Measurements from ENCODE around the gene TRPM3. TPM values are rescaled to one million over a fixed set of nuclear protein-coding genes. Genes with fewer than 3 reads are reported as not detected.

TRPM3 gene
- total RNA-seq, 1 donor from 2014 or later, result not detected

DNA sequence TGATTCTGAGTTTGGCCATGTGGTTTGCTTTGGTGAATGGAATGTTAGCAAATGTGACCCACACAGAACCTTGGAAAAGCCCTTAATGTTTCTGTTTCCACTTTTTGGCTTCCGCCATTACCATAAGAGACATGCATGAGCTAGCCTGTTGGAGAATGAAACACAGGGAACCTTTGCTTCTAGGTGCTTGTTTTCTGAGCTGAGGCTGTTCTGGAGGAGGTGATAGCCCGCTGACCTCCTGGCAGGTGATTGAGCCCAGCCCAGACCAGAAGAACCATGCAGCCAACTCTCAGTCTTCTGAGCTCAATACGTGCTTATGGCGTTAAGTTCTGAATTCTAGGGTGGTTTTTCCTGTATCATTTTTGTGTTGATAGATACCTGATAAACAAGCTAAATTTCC lies 558.4 kb downstream of the TRPM3 start:
- intact Hi-C loops (cut with micrococcal nuclease), result loop anchor here (1.0 to 10.0 kb wide), 10 partner anchors 35 to 1802 kb away; partner anchors contain the start of genes CEMIP2, SMC5 and ZFAND5

DNA sequence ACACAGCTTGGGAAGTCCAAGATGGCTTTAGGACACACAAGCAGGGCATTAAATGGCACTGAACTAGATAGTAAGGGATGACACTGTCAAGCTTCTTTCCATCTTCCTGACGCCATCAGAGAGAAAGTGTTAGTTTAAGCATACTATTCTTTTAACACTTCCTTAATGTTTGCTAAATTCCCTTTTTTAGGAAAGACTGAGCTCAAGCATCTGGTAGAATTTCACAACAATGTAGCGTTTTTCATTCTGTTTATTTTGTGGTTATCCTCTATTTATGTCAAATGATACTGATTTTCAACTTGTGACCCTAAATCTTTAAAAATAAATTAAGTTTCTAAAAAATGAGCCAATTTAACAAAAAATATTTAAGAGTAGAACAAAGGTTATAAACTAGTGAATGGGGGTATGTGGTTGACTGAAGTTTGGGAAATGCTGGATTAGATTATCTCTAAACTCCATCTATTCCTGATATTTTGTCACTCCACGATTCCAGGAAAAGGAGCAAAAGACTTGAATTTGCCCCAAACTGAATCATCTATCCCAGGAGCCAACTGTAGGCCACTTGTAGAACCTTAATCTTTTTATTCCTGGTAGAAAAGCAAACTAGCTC lies 559.5 kb downstream of the TRPM3 start:
- intact Hi-C loops (cut with micrococcal nuclease), result loop anchor here (10.0 kb wide), 4 partner anchors 807 to 1803 kb away; partner anchors contain the start of genes CEMIP2 and ZFAND5

DNA sequence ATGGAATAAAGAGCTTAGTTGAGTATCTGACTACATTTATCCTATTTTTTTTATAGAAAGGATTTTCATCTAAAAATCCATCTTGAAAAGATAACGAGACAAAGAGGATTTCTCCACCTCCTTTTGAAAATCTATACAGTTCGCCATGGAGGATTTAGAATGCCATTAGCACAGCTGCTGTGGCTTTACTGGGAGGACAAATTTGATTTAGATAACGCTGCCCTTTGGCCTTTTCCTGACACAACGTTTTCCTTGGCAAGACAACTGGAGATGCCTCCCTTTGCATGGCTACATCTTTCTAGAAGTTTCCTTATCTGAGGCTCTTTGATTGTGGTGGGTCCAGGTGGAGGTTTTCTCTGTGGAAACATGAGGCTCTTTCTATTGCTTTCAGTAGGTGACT lies 560.3 kb downstream of the TRPM3 start:
- intact Hi-C loops (cut with micrococcal nuclease), result loop anchor here (10.0 kb wide), 4 partner anchors 806 to 1804 kb away; partner anchors contain the start of genes CEMIP2 and ZFAND5

DNA sequence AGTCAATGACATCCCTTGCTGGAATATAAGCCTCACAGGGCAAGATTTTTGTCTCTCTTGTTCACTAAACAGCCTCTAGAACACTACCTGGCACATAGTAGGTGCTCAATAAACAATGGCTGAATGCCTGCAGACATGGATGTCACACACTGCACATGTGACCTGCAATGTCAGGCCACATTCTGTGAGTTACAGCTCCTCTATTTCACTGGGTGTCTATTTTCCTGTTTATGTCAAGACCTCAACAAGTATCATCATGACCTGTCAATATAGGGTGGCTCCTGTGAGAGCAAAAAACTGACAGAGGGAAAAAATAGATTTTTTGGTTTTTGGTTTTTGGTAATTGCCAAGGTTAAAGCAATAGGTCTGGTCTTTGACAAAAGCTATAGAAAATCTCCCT lies 562.3 kb downstream of the TRPM3 start:
- intact Hi-C loops (cut with micrococcal nuclease), result no loop called here

DNA sequence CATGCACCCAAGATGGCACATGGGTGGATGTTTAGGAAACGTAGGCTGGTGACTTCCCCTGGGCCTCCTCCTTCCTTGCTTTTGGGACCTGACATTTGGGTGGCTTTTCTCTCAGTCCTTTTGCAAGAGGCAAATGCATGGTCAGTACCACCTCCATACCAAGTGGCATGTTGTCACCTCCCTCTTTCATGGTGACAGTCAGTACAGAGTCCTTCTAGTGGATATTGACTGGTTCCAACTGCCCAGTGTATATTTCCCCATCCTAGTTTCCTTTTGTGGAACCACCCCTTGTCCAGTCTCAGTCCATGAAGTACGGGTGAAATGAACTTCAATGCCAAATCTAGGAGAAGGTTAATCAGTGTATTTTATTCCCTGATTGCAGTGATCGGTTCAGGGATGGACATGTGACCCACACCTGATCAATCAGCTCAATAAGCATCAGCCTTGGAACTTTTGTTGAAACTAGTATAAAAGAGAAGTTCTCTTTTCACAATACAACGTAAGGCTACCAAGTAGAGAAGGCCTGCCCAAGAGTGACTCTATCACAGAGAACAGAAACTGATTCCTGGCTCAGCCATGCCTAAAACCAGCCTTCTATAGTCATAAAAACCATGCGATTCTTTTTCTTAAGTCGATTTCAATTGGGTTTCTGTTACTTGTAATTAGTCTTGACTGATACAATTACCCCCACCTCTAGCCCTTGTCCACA lies 563.6 kb downstream of the TRPM3 start:
- intact Hi-C loops (cut with micrococcal nuclease), result no loop called here

DNA sequence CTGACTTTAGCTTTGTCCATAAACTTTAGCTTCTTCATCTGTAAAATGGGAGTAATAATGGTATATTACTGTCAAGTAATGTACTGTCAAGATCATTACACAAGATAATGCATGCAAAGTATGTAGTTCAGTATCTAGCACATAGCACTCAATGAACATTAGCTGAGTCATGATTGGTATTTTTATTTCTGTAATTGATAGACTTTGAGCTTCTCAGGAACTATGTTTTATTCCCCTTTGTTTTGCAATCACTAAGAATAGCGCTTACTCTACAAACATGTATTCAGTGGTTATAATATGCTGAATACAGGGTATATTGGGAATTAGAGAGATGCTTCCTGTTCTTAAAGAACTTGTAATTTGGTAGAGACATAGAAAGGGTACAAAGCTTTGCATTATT lies 564.6 kb downstream of the TRPM3 start:
- intact Hi-C loops (cut with micrococcal nuclease), result no loop called here

DNA sequence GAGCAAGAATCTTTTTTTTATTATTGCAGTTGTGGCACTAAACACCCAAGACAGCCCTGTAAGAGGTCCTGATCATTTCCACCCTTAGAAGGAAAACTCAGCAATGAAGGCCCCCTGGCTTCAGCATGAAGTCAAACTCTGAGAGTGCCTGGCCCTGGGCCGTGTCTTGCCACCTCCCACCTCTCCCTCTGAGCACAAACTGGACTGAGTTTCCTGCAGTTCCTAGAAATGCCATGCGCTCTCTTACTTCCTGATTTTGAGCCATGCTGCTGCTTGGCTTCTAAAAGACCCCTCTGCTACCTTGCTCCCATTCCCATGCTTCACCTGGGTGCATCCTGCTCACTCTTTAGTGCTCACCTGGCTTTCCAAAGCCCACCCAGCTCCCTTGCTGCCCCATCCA lies 566.5 kb downstream of the TRPM3 start:
- intact Hi-C loops (cut with micrococcal nuclease), result no loop called here

DNA sequence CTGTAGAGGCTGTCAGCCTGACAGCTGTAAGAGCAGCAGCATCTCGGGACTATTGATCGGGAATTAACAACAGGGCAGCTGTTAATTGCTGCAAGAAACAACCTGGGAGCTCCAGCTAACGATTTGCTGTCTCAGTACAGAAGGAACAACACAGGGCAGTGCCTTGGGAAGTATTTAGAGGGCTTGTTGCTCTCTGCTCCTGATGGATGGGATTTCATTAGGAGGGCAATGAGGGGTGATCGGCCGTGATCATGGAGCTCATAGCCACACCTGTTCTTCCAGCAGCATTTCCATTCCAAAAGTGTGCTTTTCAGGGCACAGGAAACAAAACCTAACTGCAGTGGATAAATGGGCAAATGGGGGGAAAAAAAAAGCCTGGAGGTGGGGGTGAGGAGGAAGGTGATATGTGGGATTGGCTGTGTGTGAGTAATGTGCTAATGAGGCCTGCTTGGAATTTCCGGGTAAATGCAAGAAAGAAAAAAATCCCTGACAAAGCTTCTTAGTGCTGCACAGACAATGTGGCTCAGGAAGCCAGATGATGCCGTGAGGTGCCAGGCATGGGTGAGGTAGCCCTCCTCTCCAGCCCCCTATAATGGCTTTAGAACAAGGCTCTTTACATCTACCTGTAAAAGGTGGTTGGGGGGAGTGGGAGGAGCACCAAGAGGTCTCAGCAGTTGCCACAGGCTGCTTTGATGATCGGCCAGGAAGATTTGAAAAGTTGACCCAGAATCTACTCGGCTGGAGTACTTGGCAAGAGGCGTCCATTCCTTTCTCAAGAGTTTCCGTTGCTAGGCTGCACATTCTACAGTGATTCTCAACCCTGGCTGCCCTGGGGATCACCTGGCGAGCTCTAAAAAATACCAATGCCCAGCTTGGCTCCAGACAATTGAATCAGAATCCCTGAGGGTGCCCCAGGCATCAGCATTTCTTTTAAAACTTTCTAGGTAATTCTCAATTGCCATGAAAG lies 567.4 kb downstream of the TRPM3 start:
- intact Hi-C loops (cut with micrococcal nuclease), result no loop called here

DNA sequence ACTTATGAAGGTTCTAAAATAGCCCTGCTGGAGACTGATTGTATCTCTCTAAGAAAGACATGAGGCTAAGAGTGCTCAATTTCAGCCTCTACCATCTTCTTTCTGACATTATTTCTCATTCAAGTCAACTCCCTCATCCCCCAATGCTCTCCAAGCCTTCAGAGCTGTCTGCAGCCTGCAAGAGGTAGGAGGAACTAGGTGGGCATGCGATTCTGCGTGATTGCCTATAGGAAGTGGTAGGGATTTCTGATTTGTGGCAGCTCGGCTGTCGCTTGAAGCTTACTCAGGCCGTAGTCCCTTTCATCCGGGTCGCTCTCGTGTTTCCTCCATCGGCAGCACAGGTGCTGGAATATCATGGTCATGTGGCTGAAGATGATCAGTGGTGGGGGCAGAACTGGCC lies 568.9 kb downstream of the TRPM3 start:
- intact Hi-C loops (cut with micrococcal nuclease), result no loop called here

DNA sequence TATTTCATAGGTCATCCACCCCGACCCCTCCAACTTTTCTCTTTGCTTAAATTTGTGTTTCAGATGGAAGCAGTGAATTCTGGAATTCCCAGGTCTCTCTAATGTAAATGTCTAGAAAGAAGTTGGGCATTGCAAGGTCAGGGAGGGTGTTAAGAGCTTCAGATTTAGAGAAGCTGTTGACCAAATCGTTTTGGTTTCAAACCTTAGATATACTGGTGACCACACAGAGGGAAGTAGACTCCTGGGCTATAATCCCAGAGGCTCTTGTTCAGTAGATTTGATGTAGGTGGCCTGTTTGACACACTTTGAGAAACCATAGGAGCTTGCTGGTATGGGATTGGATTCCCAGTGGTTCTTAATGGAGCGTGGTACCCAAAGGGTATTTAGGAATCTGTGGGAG lies 569.6 kb downstream of the TRPM3 start:
- intact Hi-C loops (cut with micrococcal nuclease), result no loop called here

DNA sequence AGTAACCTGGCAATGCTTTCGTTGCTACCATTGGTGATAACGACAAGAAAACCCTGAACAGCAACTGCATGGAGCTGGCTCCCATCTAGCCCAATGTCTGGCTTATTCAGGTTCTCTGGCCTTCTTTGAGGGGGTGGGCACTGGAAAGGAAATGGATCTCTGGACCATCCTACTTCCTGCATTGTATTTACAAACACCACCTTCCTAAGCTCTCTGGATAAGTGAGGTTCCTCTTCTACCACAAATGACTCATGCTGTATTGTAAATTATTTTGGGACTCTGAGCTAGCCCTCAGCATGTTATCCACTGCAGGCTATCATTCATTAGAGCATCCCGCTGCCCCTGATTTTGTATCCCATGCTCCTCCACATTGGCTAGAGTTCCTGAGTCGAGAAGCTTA lies 570.0 kb downstream of the TRPM3 start:
- intact Hi-C loops (cut with micrococcal nuclease), result no loop called here

DNA sequence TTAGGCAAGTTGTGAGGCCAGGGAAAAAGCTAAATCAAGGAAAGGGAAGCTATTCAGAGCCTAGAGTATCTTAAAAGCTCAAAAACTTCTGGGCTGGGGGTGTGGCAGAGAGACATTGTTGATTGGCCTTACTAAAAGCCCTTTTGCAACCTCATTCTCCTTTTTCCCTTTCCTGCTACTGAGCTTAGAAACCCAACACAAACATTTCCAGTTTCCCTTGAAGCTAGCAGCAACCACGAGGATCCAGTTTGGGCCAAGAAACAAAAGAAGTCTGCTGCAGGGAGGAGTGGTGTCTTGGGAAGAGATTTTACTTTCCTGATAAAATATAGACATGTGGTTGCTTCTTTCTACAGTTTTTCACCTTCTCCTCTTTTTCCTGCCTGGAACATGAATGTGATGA lies 571.5 kb downstream of the TRPM3 start:
- intact Hi-C loops (cut with micrococcal nuclease), result no loop called here

DNA sequence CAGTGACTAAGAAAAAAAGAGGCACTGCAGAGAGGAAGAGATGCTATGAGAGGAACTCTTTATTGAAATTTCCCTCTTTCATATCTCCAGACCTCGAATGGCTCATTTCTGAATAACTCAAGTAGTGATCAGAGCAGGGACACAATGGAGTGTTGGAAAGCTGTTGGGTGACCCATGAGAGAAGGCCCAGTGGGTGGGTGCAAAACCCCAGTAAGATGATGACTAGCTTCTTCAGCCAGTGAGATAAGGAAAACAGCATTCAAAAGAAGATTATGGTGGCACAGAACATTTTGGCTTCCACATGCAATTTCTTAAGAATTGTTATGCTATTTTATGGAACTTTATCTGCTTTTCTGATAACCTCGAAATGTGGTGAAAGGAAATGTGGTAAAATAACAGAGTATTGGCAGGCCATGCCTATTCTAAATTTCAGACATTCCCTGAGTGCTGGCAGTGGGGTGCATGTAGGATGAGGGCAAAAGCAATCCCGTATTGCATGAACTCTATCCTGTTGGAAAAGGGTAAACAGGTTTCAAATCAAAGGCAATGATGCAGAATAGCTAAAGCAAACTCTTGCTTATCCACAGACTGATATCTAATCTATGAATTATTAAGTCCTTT lies 579.0 kb downstream of the TRPM3 start:
- intact Hi-C loops (cut with micrococcal nuclease), result no loop called here

DNA sequence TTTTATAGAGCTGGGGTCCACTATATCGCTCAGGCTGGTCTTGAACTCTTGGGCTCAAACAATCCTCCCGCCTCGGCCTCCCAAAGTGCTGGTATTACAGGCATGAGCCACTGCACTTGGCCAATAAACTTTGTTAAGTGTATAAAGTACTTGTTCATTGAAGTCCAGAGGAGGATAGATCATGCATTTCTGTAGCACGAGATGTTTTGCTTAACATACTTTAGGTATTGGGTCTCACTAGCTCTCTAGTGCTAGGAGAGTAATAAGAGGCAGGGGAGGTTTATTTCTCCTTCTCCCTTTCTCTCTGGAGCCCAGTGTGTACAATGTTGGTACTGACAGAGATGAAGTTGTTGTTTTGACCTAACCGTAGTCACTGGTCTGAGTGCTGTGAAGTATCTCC lies 581.4 kb downstream of the TRPM3 start:
- intact Hi-C loops (cut with micrococcal nuclease), result no loop called here

DNA sequence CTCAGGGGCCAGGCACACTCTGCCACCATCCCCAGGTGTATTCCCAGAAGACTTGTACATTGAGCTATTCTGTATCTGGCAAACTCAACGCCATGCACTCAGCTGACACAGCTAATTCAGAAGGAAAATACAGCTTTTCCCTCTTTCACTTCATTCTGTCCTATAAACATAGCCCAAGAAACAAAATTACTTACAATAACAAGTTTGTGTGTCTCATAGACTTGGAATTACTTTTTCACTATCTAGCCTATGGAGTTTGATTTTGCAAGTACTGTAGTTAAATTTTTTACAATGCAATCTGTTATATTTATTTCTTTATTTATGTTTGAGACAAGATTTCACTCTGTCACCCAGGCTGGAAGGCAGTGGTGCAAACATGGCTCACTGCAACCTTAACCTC lies 581.9 kb downstream of the TRPM3 start:
- intact Hi-C loops (cut with micrococcal nuclease), result no loop called here

DNA sequence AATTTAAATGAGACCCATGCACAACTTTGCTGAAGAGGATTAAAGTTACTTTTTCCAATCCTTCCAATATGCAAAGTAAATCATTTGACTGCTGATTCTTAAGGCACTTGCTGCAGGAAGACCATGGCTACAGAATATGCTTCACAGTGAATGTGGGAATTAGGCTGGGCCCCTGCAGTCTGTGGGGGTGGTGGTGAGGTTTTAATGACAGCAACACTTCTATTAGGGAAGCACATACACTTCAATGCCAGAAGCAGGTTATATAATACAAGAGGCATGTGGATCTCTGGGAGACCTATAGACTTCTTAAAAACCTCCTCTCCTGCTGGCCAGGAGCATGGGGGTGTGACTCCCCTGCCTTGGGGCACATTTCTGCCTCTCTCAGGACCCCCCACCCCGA lies 582.4 kb downstream of the TRPM3 start:
- intact Hi-C loops (cut with micrococcal nuclease), result no loop called here

DNA sequence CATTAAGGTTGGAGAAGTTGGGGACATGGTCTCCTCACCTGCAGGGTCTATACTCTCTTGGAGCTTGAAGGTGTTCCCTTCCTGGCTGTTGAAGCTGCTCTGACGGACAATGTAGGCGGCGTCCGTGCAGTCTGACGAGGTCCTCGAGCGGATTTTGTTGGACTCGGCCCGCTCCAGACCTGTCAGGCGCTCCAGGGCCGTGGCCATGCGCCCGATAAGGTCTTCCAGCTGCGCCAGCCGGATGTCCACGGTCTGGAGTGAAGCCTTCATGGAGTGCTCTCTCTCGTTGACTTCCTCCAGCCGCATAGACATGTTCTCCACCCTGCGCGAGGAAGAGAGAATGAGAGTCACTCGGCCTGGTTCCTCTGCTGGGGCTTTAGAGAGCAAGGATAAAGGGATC lies 584.3 kb downstream of the TRPM3 start:
- intact Hi-C loops (cut with micrococcal nuclease), result no loop called here

DNA sequence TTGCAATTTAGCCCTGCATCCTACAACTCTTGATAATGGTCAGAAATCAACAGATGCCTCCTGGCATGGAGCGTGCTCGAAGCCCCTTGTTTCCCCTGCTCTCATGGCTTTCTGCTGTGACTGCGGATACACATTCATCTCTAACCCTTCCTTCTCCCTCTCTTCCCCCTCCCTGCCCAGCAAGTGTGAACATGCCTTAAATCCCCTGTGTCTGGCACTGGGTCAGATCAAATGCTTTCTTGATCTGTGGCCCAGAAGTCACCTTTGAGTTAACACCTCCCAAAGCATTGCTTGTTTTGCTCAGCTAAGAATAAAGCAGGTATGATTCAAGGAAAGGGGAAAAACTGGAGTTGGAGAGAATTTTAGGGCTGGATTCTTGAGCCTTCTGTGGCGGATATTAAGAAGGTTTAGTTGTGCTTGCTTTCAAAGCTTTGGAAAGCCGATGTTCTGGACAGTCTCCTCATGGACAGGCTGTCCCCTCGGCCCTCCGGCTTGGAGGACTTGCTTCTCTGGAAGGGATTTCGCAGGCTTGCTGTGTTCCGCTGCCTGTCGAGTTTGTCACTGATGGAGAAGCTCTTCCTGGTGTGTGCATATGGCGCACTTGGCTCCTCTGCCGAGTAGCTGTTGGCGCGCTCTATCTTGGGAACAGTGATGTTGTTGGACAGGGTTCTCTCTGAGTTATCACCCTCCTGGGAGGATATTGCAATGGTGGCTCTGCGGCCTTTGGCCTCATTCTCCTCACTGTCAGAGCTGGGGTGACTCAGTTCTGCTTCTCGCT lies 585.7 kb downstream of the TRPM3 start:
- intact Hi-C loops (cut with micrococcal nuclease), result loop anchor here (2.0 kb wide), 1 partner anchor 15 kb away; no protein-coding TSS in a partner anchor

DNA sequence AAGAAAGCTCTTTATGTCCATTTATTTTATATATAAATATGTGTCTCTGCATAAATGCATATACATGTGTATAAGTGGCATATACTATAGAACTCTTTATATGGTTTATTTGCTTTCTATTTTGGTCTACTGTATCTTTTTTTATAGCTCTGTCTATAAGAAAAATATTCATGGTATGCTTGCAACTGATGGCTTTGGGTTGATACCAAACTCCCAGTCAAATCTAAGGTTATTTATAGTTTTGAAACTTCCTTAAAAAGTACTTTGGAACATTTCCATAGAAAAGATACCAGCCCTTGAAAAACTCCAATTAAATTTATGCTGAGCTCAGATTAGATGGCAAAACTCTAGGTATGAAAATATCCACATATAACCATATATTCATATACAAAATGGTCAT lies 587.0 kb downstream of the TRPM3 start:
- intact Hi-C loops (cut with micrococcal nuclease), result loop anchor here (2.0 to 5.0 kb wide), 2 partner anchors 14 to 68 kb away; no protein-coding TSS in a partner anchor

DNA sequence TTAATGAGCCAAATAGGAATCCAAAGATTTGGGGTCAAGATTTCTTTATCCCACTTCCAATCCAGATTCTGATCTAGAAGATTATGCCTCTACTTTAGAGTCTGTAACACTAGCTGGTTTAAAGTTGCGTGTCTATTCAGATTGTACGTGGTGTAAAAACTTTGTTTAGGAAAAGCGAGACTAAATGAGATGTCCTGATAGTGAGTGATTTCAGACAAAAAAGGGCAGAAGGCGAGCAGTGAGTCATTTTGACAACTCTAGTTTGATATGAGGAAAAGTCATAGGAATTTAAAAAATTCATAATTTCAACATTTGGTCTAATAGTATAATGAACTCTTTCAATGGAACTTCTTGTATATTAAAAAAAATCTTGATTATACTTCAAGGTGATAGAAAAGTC lies 587.4 kb downstream of the TRPM3 start:
- intact Hi-C loops (cut with micrococcal nuclease), result loop anchor here (2.0 to 5.0 kb wide), 2 partner anchors 13 to 68 kb away; no protein-coding TSS in a partner anchor
